K562 (cell line): Measurements from ENCODE around the gene ANKLE1.

Experiments used
- BHLHE40 ChIP-seq: IDR thresholded peaks from 2 replicates; pipeline ENCODE4 v1.6.1; 2011; ENCODE audit warnings: low read length, improper control_type of control experiment
- ESRRA ChIP-seq: fragments of 450-650 bp; IDR thresholded peaks from 2 replicates; pipeline ENCODE4 v1.6.1; 2014; ENCODE audit warnings: low read depth, mild to moderate bottlenecking, moderate library complexity, borderline replicate concordance
- HNRNPH1 ChIP-seq: fragments of 200-400 bp; formaldehyde crosslinking; optimal IDR thresholded peaks from 2 replicates; pipeline ENCODE3; 2017; ENCODE audit warnings: low read depth, mild to moderate bottlenecking, low read length, moderate library complexity
- SIRT6 ChIP-seq: IDR thresholded peaks from one replicate; pipeline ENCODE4 v1.6.1; 2012; ENCODE audit warnings: low read depth, mild to moderate bottlenecking, control low read depth, inconsistent platforms, low read length, moderate library complexity
- ZKSCAN8 ChIP-seq: fragments of 200-800 bp; sonication (Bioruptor generic); IDR thresholded peaks from 2 replicates; pipeline ENCODE4 v1.6.1; 2016; ENCODE audit warnings: missing genetic modification characterization, missing compliant biosample characterization
- ZNF3 ChIP-seq: fragments of 250-450 bp; sonication (Bioruptor Pico); IDR thresholded peaks from 2 replicates; pipeline ENCODE4 v1.5.0; 2021; ENCODE audit warnings: mild to moderate bottlenecking, moderate library complexity
- TF ChIP-seq, protein P1 (sequence below), 3 experiments: IDR thresholded peaks in 2 of 3; conservative IDR thresholded peaks in 1 of 3; 2 replicates each; pipeline ENCODE4 v1.5.1; 2011 to 2012; ENCODE audit warnings: low read length in 3 of 3, mild to moderate bottlenecking in 3 of 3, control low read depth in 2 of 3, improper control_type of control experiment in 1 of 3, inconsistent platforms in 1 of 3, low read depth in 1 of 3, mixed read lengths in 1 of 3, moderate library complexity in 1 of 3; ENCODE audit not compliant: insufficient read depth in 2 of 3

GRCh38 chr19:17328517-17329365, 47.0 kb downstream of the ANKLE1 start:
- no peak for TF ChIP-seq SIRT6
- no peak for TF ChIP-seq ESRRA
- no peak for TF ChIP-seq BHLHE40
- TF ChIP-seq ZNF3 (CRISPR knock-in tag) = no peak
- TF ChIP-seq ZKSCAN8 (CRISPR knock-in tag) = no peak
- TF ChIP-seq, protein P1, sequence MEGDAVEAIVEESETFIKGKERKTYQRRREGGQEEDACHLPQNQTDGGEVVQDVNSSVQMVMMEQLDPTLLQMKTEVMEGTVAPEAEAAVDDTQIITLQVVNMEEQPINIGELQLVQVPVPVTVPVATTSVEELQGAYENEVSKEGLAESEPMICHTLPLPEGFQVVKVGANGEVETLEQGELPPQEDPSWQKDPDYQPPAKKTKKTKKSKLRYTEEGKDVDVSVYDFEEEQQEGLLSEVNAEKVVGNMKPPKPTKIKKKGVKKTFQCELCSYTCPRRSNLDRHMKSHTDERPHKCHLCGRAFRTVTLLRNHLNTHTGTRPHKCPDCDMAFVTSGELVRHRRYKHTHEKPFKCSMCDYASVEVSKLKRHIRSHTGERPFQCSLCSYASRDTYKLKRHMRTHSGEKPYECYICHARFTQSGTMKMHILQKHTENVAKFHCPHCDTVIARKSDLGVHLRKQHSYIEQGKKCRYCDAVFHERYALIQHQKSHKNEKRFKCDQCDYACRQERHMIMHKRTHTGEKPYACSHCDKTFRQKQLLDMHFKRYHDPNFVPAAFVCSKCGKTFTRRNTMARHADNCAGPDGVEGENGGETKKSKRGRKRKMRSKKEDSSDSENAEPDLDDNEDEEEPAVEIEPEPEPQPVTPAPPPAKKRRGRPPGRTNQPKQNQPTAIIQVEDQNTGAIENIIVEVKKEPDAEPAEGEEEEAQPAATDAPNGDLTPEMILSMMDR (IDR thresholded peaks at IDR 0.05 in 2 of 3, conservative IDR thresholded peaks at IDR 0.05 in 1 of 3; ENCODE audit: insufficient read depth in 2 of 3, low read depth in 1 of 3, low read length in 3 of 3) = no peak
- TF ChIP-seq HNRNPH1 = no peak
